Measurements from ENCODE around the gene HEPN1.

Gene HEPN1

DNA sequence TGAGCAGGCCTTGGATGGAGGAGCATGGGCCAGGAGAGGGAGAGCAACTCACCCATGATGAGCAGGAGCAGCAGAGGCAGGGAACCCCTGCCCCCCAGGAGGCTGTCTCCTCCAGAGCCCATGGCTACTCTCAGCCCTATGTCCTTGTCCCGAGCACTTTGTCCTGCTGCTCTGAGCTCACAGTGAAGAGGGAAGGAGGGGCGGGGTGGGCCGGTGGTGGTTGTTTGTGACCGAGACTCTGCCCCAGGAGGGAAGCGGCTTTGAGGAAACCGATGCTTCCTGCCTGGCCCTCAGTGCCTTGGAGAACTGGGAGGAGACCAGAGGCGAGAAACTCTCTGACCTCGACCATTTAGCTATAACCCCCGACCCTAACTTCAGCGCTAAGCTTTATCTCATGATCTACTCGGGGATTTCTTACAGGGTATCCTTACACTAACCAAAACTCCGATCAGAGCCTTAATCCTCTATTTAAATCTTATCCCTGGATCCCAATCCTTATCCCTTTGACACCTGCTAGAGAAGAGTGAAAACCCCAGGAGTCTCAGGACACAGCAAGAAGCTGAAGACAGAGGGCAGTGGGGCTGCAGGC is 21.3 kb upstream of the HEPN1 start, which contains the start of gene ROBO4:
ROBO4 (minus strand) TSS at position 192 of the 589 bp plus-strand sequence; CDS start at position 122, 70 bp downstream.
- no peaks in the 10 kb centered on the region for H3K4me1 ChIP-seq (ENCODE audit: insufficient read depth, low read length, severe bottlenecking)
- H3K4me3 ChIP-seq (ENCODE audit: low read depth, low read length, poor library complexity, severe bottlenecking), result no peak within 1 kb of the TSS
- H4K20me1 ChIP-seq (ENCODE audit: insufficient read depth, low read length), result no peaks in the 10 kb centered on the region
- no peaks in the 10 kb centered on the region for H3F3A ChIP-seq (ENCODE audit: insufficient read depth, low read length)
- no peaks in the 10 kb centered on the region for H3K79me2 ChIP-seq (ENCODE audit: insufficient read depth, low read length)
- H3K36me3 ChIP-seq (ENCODE audit: insufficient read depth, low read length), result no peaks in the 10 kb centered on the region
- H3K27ac ChIP-seq (ENCODE audit: low read depth, low read length, poor library complexity, severe bottlenecking), result no peak within 1 kb of the TSS
- no peaks in the 10 kb centered on the region for H3K27me3 ChIP-seq (ENCODE audit: insufficient read depth, low read length)
- H3K9me3 ChIP-seq (ENCODE audit: low read length), result no peaks in the 10 kb centered on the region
- H3K9ac ChIP-seq (ENCODE audit: low read length), result no peak within 1 kb of the TSS
- H3K4me2 ChIP-seq (ENCODE audit: low read length), result no peak within 1 kb of the TSS
- no peak for TF ChIP-seq EZH2 (IDR thresholded peaks at IDR 0.05; ENCODE audit: borderline replicate concordance, low read length)
- TF ChIP-seq, protein P1, sequence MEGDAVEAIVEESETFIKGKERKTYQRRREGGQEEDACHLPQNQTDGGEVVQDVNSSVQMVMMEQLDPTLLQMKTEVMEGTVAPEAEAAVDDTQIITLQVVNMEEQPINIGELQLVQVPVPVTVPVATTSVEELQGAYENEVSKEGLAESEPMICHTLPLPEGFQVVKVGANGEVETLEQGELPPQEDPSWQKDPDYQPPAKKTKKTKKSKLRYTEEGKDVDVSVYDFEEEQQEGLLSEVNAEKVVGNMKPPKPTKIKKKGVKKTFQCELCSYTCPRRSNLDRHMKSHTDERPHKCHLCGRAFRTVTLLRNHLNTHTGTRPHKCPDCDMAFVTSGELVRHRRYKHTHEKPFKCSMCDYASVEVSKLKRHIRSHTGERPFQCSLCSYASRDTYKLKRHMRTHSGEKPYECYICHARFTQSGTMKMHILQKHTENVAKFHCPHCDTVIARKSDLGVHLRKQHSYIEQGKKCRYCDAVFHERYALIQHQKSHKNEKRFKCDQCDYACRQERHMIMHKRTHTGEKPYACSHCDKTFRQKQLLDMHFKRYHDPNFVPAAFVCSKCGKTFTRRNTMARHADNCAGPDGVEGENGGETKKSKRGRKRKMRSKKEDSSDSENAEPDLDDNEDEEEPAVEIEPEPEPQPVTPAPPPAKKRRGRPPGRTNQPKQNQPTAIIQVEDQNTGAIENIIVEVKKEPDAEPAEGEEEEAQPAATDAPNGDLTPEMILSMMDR (IDR thresholded peaks at IDR 0.05; ENCODE audit: low read length), result no peak
- H3K9me2 ChIP-seq (ENCODE audit: low read depth, low read length), result no peaks in the 10 kb centered on the region
- no peak within 1 kb of the TSS for H2AFZ ChIP-seq (ENCODE audit: low read length)

- Histone ChIP-seq H3K9me2 (ENCODE audit: low read depth, low read length) (no peaks in the 10 kb centered on the region), H3K79me2 (ENCODE audit: insufficient read depth, low read length) (no peaks in the 10 kb centered on the region), H3K9me3 (ENCODE audit: low read length) (no peaks in the 10 kb centered on the region), H3K27me3 (ENCODE audit: insufficient read depth, low read length) (no peaks in the 10 kb centered on the region), H2AFZ (ENCODE audit: low read length) (no peak overlapping the region), H3K4me3 (ENCODE audit: low read depth, low read length, poor library complexity, severe bottlenecking) (no peak overlapping the region), H3F3A (ENCODE audit: insufficient read depth, low read length) (no peaks in the 10 kb centered on the region), H3K9ac (ENCODE audit: low read length) (no peak overlapping the region), H3K4me1 (ENCODE audit: insufficient read depth, low read length, severe bottlenecking) (no peaks in the 10 kb centered on the region), H4K20me1 (ENCODE audit: insufficient read depth, low read length) (no peaks in the 10 kb centered on the region), H3K36me3 (ENCODE audit: insufficient read depth, low read length) (no peaks in the 10 kb centered on the region), H3K4me2 (ENCODE audit: low read length) (no peak overlapping the region), H3K27ac (ENCODE audit: low read depth, low read length, poor library complexity, severe bottlenecking) (no peak overlapping the region)
- no peak for TF ChIP-seq EZH2 (IDR thresholded peaks at IDR 0.05; ENCODE audit: borderline replicate concordance, low read length)
These were observed 20.8 kb upstream of the HEPN1 start for GRCh38 chr11:124898263-124898680.

DNA sequence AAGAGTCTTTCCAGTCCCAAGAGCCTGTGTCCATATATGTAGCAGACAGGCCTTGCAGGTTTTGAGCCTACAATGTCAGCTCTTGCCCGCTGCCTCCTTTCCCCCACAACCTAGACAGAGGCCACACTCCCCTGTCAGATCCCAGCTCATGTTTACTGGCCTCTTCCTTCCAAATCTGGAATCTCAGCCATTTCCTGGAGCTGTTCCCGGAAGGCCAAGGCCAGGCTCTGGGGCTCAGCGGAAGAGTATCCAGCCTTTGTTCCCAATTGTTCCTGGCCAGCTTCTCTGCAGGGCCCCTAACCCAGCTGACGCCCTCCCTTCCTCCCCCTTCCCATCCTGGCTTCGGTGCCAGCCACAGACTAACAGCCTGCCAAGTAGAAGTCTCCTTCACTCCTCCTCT is 20.3 kb upstream of the HEPN1 start:
- Histone ChIP-seq H3K4me3 (ENCODE audit: low read depth, low read length, poor library complexity, severe bottlenecking) (no peak overlapping the region), H2AFZ (ENCODE audit: low read length) (no peak overlapping the region), H4K20me1 (ENCODE audit: insufficient read depth, low read length) (no peaks in the 10 kb centered on the region), H3K4me2 (ENCODE audit: low read length) (no peak overlapping the region), H3K27me3 (ENCODE audit: insufficient read depth, low read length) (no peaks in the 10 kb centered on the region), H3K9ac (ENCODE audit: low read length) (no peak overlapping the region), H3F3A (ENCODE audit: insufficient read depth, low read length) (no peaks in the 10 kb centered on the region), H3K9me3 (ENCODE audit: low read length) (no peaks in the 10 kb centered on the region), H3K79me2 (ENCODE audit: insufficient read depth, low read length) (no peaks in the 10 kb centered on the region), H3K36me3 (ENCODE audit: insufficient read depth, low read length) (no peaks in the 10 kb centered on the region), H3K27ac (ENCODE audit: low read depth, low read length, poor library complexity, severe bottlenecking) (no peak overlapping the region), H3K4me1 (ENCODE audit: insufficient read depth, low read length, severe bottlenecking) (no peaks in the 10 kb centered on the region), H3K9me2 (ENCODE audit: low read depth, low read length) (no peaks in the 10 kb centered on the region)
- no peak for TF ChIP-seq EZH2 (IDR thresholded peaks at IDR 0.05; ENCODE audit: borderline replicate concordance, low read length)
- TF ChIP-seq, protein P1 (IDR thresholded peaks at IDR 0.05; ENCODE audit: low read length), result no peak
